Measurements from ENCODE around the gene COQ10B. TPM values are rescaled to one million over a fixed set of nuclear protein-coding genes. Genes with fewer than 3 reads are reported as not detected.

The COQ10B gene
- total RNA-seq, 2 experiments from 2014 or later: 14.0 to 14.6 TPM

DNA sequence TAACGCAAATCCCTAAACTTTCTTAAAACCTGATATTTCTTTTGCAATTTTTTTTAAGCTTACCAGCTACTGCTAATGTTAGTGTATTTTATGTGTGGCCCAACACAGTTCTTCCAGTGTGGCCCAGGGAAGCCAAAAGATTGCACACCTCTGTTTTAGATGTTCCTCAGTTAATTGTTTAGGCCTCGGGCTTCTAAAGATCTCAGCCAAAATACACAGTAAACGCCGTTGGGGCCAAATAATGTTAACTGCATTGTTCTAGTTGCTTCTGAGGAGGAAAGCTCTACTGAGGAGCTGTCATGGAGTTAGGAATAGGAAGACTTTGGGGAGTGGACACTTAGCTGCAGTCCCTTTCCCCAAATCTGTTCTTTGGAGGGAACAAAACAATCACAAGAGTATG, 48.8 kb downstream of the COQ10B start:
- DNase-seq: no peak
- H3K27ac Mint-ChIP-seq: peak overlapping the region; percentile 99
- TF ChIP-seq, protein P1, sequence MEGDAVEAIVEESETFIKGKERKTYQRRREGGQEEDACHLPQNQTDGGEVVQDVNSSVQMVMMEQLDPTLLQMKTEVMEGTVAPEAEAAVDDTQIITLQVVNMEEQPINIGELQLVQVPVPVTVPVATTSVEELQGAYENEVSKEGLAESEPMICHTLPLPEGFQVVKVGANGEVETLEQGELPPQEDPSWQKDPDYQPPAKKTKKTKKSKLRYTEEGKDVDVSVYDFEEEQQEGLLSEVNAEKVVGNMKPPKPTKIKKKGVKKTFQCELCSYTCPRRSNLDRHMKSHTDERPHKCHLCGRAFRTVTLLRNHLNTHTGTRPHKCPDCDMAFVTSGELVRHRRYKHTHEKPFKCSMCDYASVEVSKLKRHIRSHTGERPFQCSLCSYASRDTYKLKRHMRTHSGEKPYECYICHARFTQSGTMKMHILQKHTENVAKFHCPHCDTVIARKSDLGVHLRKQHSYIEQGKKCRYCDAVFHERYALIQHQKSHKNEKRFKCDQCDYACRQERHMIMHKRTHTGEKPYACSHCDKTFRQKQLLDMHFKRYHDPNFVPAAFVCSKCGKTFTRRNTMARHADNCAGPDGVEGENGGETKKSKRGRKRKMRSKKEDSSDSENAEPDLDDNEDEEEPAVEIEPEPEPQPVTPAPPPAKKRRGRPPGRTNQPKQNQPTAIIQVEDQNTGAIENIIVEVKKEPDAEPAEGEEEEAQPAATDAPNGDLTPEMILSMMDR (IDR thresholded peaks at IDR 0.05): no peak
- peaks cover 74% of the 10 kb centered on the region for H3K36me3 Mint-ChIP-seq (ENCODE audit: low read depth)
- ChIA-PET CTCF (interaction anchor here (0.7 kb wide), 2 partner anchors 11 to 49 kb away, joined by 3 to 4 read pairs; partner anchors contain the start of gene COQ10B), POLR2A (interaction anchor here (0.6 to 8.5 kb wide), 6 partner anchors 10 to 204 kb away, joined by 3 to 81 read pairs (median 24); partner anchors contain the start of genes MARS2, MOB4 and SF3B1)
- H3K9me3 Mint-ChIP-seq: no peaks in the 10 kb centered on the region
- no peaks in the 10 kb centered on the region for H3K27me3 Mint-ChIP-seq
- H3K4me3 Mint-ChIP-seq: peak overlapping the region; percentile 100
- H3K4me1 Mint-ChIP-seq (ENCODE audit: low read depth): peaks cover 29% of the 10 kb centered on the region
- ATAC-seq: no peak
- intact Hi-C loops (cut with micrococcal nuclease): loop anchor here (5.0 kb wide), 1 partner anchor 70 kb away; no protein-coding TSS in a partner anchor

DNA sequence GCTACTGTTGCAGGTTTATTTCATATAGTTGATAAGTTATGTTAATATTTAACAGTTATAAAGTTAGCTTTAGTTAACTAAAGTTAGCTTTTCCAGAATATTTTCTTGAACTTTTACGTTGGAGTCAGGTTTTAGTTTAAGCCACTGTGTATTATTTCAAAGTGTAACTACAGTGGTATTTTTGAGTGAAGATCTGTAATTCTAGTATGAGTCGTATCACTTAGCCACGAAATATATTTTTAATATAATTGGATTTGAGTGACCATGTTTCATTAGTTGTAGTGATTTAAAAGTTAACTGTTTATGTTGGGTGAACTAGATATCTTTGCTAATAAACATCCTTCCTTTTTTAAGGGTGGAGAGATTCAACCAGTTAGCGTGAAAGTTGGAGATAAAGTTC, 49.3 kb downstream of the COQ10B start:
- ChIA-PET POLR2A (interaction anchor here (0.6 to 8.5 kb wide), 6 partner anchors 10 to 203 kb away, joined by 3 to 81 read pairs (median 24); partner anchors contain the start of genes MARS2, MOB4 and SF3B1), CTCF (interaction anchor here (0.7 kb wide), 2 partner anchors 11 to 50 kb away, joined by 3 to 4 read pairs; partner anchors contain the start of gene COQ10B)
- Mint-ChIP-seq H3K27me3 (no peaks in the 10 kb centered on the region), H3K4me1 (ENCODE audit: low read depth) (peaks cover 24% of the 10 kb centered on the region), H3K9me3 (no peaks in the 10 kb centered on the region), H3K27ac (peak overlapping the region; percentile 99), H3K36me3 (ENCODE audit: low read depth) (peaks cover 72% of the 10 kb centered on the region), H3K4me3 (peak overlapping the region; percentile 100)
- DNase-seq: no peak
- TF ChIP-seq, protein P1 (IDR thresholded peaks at IDR 0.05): no peak
- no peak for ATAC-seq
- intact Hi-C loops (cut with micrococcal nuclease): loop anchor here (5.0 kb wide), 1 partner anchor 70 kb away; no protein-coding TSS in a partner anchor

DNA sequence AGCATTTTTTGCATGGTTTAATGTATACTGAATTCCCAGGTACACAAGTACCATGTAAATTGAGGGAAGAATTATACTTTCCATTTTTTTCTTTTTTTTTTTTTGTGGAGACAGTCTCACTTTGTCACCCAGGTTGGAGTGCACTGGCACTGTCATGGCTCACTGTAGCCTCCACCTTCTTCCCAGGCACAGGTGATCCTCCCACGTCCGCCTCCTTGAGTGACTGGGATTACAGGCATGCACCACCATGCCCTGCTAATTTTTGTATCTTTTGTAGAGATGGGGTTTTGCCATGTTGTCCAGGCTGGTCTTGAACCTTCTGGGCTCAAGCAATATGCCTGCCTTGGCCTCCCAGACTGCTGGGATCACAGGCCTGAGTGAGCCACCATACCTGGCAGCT, 50.6 kb downstream of the COQ10B start:
- peak overlapping the region; percentile 70 for H3K27ac Mint-ChIP-seq
- TF ChIP-seq, protein P1 (IDR thresholded peaks at IDR 0.05): no peak
- no peaks in the 10 kb centered on the region for H3K9me3 Mint-ChIP-seq
- H3K4me3 Mint-ChIP-seq: no peak overlapping the region
- intact Hi-C loops (cut with micrococcal nuclease): loop anchor here (5.0 kb wide), 1 partner anchor 72 kb away; no protein-coding TSS in a partner anchor
- H3K36me3 Mint-ChIP-seq (ENCODE audit: low read depth): peaks cover 63% of the 10 kb centered on the region
- DNase-seq: no peak
- peaks cover 22% of the 10 kb centered on the region for H3K4me1 Mint-ChIP-seq (ENCODE audit: low read depth)
- POLR2A ChIA-PET: interaction anchor here (1.1 to 8.5 kb wide), 3 partner anchors 9 to 14 kb away, joined by 4 to 77 read pairs (median 24); partner anchors contain the start of gene MOB4
- H3K27me3 Mint-ChIP-seq: no peaks in the 10 kb centered on the region
- no peak for ATAC-seq
- CTCF ChIA-PET: interaction anchor here (1.0 to 1.6 kb wide), 2 partner anchors 13 to 79 kb away, joined by 3 to 4 read pairs; no protein-coding TSS in a partner anchor

DNA sequence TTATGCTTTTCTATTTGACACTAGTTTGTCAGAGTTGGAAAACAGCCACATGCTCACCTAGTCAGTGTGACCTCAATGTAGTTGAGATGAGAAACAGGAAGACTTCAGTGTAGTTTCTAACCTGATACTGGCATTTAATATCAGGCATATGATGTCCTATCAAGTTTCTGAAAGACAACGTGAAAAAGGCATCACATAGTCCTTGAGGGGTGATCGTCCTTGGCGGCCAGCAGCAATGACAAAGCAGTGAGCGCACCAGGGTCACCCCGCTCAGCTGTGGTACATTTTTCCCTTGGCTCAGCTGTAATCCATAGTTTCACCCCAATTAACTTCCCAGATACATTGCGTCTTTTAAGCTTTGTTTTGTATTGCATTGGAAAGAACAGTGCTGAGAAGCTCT, 51.2 kb downstream of the COQ10B start:
- TF ChIP-seq, protein P1 (IDR thresholded peaks at IDR 0.05): no peak
- DNase-seq (no peak), ATAC-seq (no peak)
- intact Hi-C loops (cut with micrococcal nuclease): loop anchor here (5.0 kb wide), 1 partner anchor 72 kb away; no protein-coding TSS in a partner anchor
- Mint-ChIP-seq H3K4me3 (no peak overlapping the region), H3K27me3 (no peaks in the 10 kb centered on the region), H3K4me1 (ENCODE audit: low read depth) (peaks cover 22% of the 10 kb centered on the region), H3K27ac (peak overlapping the region; percentile 70), H3K36me3 (ENCODE audit: low read depth) (peaks cover 59% of the 10 kb centered on the region), H3K9me3 (no peaks in the 10 kb centered on the region)
- POLR2A ChIA-PET: interaction anchor here (1.1 to 3.6 kb wide), 2 partner anchors 9 to 11 kb away, joined by 4 to 24 read pairs; partner anchors contain the start of gene MOB4
- CTCF ChIA-PET: interaction anchor here (1.6 kb wide), 1 partner anchor 13 kb away, joined by 4 read pairs; no protein-coding TSS in a partner anchor

DNA sequence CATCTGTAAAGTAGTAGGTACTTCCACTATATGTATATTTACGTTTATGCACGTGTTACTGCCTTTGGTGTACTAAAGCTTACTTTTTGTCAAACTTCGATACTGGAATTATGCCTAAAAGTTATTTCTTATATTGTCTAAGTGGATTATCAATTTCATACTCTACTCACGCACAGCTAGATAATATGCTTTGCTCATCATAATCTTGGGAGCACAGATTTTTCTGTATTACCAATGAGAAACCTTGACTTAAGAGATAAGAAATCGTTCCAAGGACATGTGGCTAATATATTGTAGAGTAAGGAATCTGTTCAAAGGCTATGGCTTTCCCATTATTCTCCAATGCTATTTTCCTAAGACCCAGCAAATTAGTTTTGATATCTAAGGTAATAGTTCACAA, 53.3 kb downstream of the COQ10B start:
- ATAC-seq (no peak), DNase-seq (no peak)
- CTCF ChIA-PET: interaction anchor here (1.0 kb wide), 1 partner anchor 9 kb away, joined by 3 read pairs; no protein-coding TSS in a partner anchor
- TF ChIP-seq, protein P1 (IDR thresholded peaks at IDR 0.05): no peak
- H3K4me3 Mint-ChIP-seq: no peak overlapping the region
- no peaks in the 10 kb centered on the region for H3K27me3 Mint-ChIP-seq
- H3K4me1 Mint-ChIP-seq (ENCODE audit: low read depth): peaks cover 22% of the 10 kb centered on the region
- H3K36me3 Mint-ChIP-seq (ENCODE audit: low read depth): peaks cover 47% of the 10 kb centered on the region
- no peak overlapping the region for H3K27ac Mint-ChIP-seq
- intact Hi-C loops (cut with micrococcal nuclease): no loop called here
- POLR2A ChIA-PET: interaction anchor here (1.1 to 3.6 kb wide), 6 partner anchors 8 to 17 kb away, joined by 3 to 24 read pairs (median 5); partner anchors contain the start of gene MOB4
- no peaks in the 10 kb centered on the region for H3K9me3 Mint-ChIP-seq

All from activated CD8-positive, alpha-beta T cell treated with anti-CD3 and anti-CD28 coated beads for 36 hours (primary cell).